HG02642 (cell line): Measurements from ENCODE around the gene ZSCAN1.
"Not testable (repeated sequence)": the region's sequence is repeated elsewhere in the genome, so short reads cannot be mapped to it uniquely, and the experiment has no call there.

Source experiments
- ATAC-seq: cut with Tn5 transposase; IDR thresholded peaks from one replicate; pipeline ENCODE4 v1.9.1; 2021; ENCODE audit warnings: mild to moderate bottlenecking; ENCODE audit not compliant: unreplicated experiment, poor library complexity

Gene ZSCAN1

GRCh38 chr19:58033741-58034476, at the start of gene ZSCAN1:
Gene ZSCAN1, plus strand, starts transcription at chr19:58034025. Its CDS starts 3,812 bp downstream, at chr19:58037837.
- no peak for ATAC-seq

GRCh38 chr19:57992841-57993240, 41.0 kb upstream of the ZSCAN1 start:
- no peak for ATAC-seq

- ATAC-seq: no peak
Observed at GRCh38 chr19:58000677-58001076, 33.1 kb upstream of the ZSCAN1 start.

GRCh38 chr19:58001895-58002369, 31.9 kb upstream of the ZSCAN1 start:
- ATAC-seq: peak; percentile 6

GRCh38 chr19:58002384-58003173, 31.2 kb upstream of the ZSCAN1 start, which contains the start of gene ZNF606:
Gene ZNF606, minus strand, starts transcription at chr19:58002820. Its CDS starts 1,501 bp downstream, at chr19:58001319.
- ATAC-seq: peak; percentile 98

- peak; percentile 4 for ATAC-seq
Observed at GRCh38 chr19:58003174-58003828, 30.5 kb upstream of the ZSCAN1 start.

- ATAC-seq: no peak
Observed at GRCh38 chr19:58007285-58007684, 26.5 kb upstream of the ZSCAN1 start.

- not testable (repeated sequence) for ATAC-seq
Observed at GRCh38 chr19:58008877-58009276, 24.9 kb upstream of the ZSCAN1 start.

GRCh38 chr19:58009301-58009665, 24.5 kb upstream of the ZSCAN1 start:
- no peak for ATAC-seq

- no peak for ATAC-seq
Observed at GRCh38 chr19:58009666-58010301, 24.0 kb upstream of the ZSCAN1 start.

- ATAC-seq: no peak
Observed at GRCh38 chr19:58010507-58010906, 23.3 kb upstream of the ZSCAN1 start.

- ATAC-seq: no peak
Observed at GRCh38 chr19:58014141-58014540, 19.7 kb upstream of the ZSCAN1 start.

GRCh38 chr19:58020129-58020528, 13.7 kb upstream of the ZSCAN1 start:
- no peak for ATAC-seq

GRCh38 chr19:58021541-58022282, 12.1 kb upstream of the ZSCAN1 start:
- no peak for ATAC-seq

GRCh38 chr19:58022283-58022660, 11.6 kb upstream of the ZSCAN1 start:
- no peak for ATAC-seq

GRCh38 chr19:58024661-58025060, 9.2 kb upstream of the ZSCAN1 start:
- ATAC-seq: no peak

- ATAC-seq: no peak
Observed at GRCh38 chr19:58034477-58034793, 610 bp downstream of the ZSCAN1 start.

GRCh38 chr19:58035863-58036262, 2.0 kb downstream of the ZSCAN1 start:
- ATAC-seq: no peak

GRCh38 chr19:58037927-58038687, 4.3 kb downstream of the ZSCAN1 start:
- no peak for ATAC-seq
